Measurements from ENCODE around the gene TWF1. TPM values are rescaled to one million over a fixed set of nuclear protein-coding genes. Genes with fewer than 3 reads are reported as not detected.

TWF1 gene
- total and polyA plus RNA-seq, 9 of the 15 experiments (the other 6 are each of a cell fraction or from before 2014, with no cell fraction given) = 10.3 to 29.4 (median 23.4) TPM

DNA sequence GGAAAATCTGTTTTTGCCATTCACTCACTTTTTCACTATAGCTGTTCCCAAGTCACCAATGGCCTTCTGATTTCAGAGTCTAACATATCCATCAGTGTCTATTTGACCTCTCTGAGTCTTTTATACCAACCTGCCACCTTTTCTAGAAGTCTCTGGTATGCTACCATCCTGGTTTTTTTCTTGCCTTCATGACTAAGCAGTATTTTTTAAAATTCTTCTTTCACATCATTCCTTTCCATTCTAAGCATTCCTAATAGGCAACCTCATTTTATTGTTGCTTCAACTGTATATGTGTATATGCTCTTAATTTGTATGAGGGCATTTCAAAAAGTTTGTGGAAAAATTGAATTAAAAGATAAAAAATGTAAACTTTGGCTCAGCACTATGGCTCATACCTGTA is 42.3 kb downstream of the TWF1 start:
- in situ Hi-C loops (cut with MboI) = no loop called here
- CTCF ChIA-PET (ENCODE audit: low intra/inter-chr PET ratio) = no interaction called here
- no peak for ATAC-seq

GRCh38 chr12:43762596-43762995 is 43.5 kb downstream of the TWF1 start:
- ChIA-PET CTCF (ENCODE audit: low intra/inter-chr PET ratio) (no interaction called here), POLR2A (interaction anchor here (1.0 to 1.8 kb wide), 2 partner anchors 9 to 37 kb away, joined by 3 to 4 read pairs; no protein-coding TSS in a partner anchor)
- H3K9me1 ChIP-seq (ENCODE audit: control insufficient read depth, insufficient read depth, low read length) = no peaks in the 10 kb centered on the region
- H3K4me2 ChIP-seq (ENCODE audit: insufficient read depth, low read length) = no peak overlapping the region
- H4K20me1 ChIP-seq (replicated peaks; ENCODE audit: control insufficient read depth, insufficient read depth, low read length) = no peaks in the 10 kb centered on the region
- ATAC-seq (no peak), FAIRE-seq (no peak), DNase-seq (ENCODE audit: extremely low read depth in 1 of 4, low spot score in 3 of 4) (no peak)
- H3K79me2 ChIP-seq (ENCODE audit: control insufficient read depth, insufficient read depth, low read length) = peaks cover 43% of the 10 kb centered on the region
- H3K27ac ChIP-seq (ENCODE audit: extremely low read depth, low read depth, low read length) = no peak overlapping the region
- H3K9ac ChIP-seq (ENCODE audit: insufficient read depth in 1 of 2, low read depth in 2 of 2, low read length in 2 of 2) = no peak overlapping the region
- no peaks in the 10 kb centered on the region for H3K27me3 ChIP-seq (ENCODE audit: control insufficient read depth in 2 of 2, insufficient read depth in 2 of 2, low read length in 2 of 2)
- H3K4me1 ChIP-seq (replicated peaks in 1 of 2; ENCODE audit: control insufficient read depth in 2 of 2, insufficient read depth in 2 of 2, low read length in 2 of 2) = peaks cover 0 to 9% of the 10 kb centered on the region in 2 experiments; a peak in 2 of 5 replicates
- no peaks in the 10 kb centered on the region; the same call in 2 of the 3 replicates for H3K36me3 ChIP-seq (ENCODE audit: control insufficient read depth, insufficient read depth, low read length)
- intact Hi-C loops (cut with micrococcal nuclease) = no loop called here
- H3K9me3 ChIP-seq (replicated peaks; ENCODE audit: control insufficient read depth, insufficient read depth, low read depth, low read length) = no peaks in the 10 kb centered on the region
- H3K4me3 ChIP-seq = no peak overlapping the region
- H2AFZ ChIP-seq (ENCODE audit: low read depth, low read length) = no peak overlapping the region
- TF ChIP-seq GABPB1 (CRISPR knock-in tag; IDR thresholded peaks at IDR 0.05) (no peak), POU5F1 (IDR thresholded peaks at IDR 0.05; ENCODE audit: borderline replicate concordance, low read depth, low read length, partially characterized antibody) (no peak), TAL1 (IDR thresholded peaks at IDR 0.05) (no peak), CREB1 (IDR thresholded peaks at IDR 0.05) (no peak), CREB1 (CRISPR knock-in tag; IDR thresholded peaks at IDR 0.05) (no peak), HSF4 (CRISPR knock-in tag; IDR thresholded peaks at IDR 0.05; ENCODE audit: borderline replicate concordance) (no peak), THAP12 (CRISPR knock-in tag; IDR thresholded peaks at IDR 0.05) (no peak)
- BruUV-seq (replicated peaks) = no TSS peak
- in situ Hi-C loops (cut with MboI) = no loop called here

More for the DNA sequence above, 42.3 kb downstream of the TWF1 start:
- DNase-seq (ENCODE audit: extremely low read depth in 1 of 4, low spot score in 3 of 4) = no peak
- no peak for FAIRE-seq
- H3K9me3 ChIP-seq (replicated peaks; ENCODE audit: control insufficient read depth, insufficient read depth, low read depth, low read length) = no peaks in the 10 kb centered on the region
- POLR2A ChIA-PET = interaction anchor here (1.8 kb wide), 1 partner anchor 8 kb away, joined by 4 read pairs; no protein-coding TSS in a partner anchor
- no peak overlapping the region for H3K4me3 ChIP-seq
- peaks cover 5% of the 10 kb centered on the region; the same call in 1 of the 3 replicates for H3K36me3 ChIP-seq (ENCODE audit: control insufficient read depth, insufficient read depth, low read length)
- no peak overlapping the region for H2AFZ ChIP-seq (ENCODE audit: low read depth, low read length)
- H4K20me1 ChIP-seq (replicated peaks; ENCODE audit: control insufficient read depth, insufficient read depth, low read length) = no peaks in the 10 kb centered on the region
- no peaks in the 10 kb centered on the region for H3K27me3 ChIP-seq (ENCODE audit: control insufficient read depth in 2 of 2, insufficient read depth in 2 of 2, low read length in 2 of 2)
- no TSS peak for BruUV-seq (replicated peaks)
- no peak for TF ChIP-seq POLR2A (conservative IDR thresholded peaks at IDR 0.05)
- 0 out of 2 replicates have a peak, but pooled peaks have one; percentile 3 for TF ChIP-seq NFE2 (IDR thresholded peaks at IDR 0.05; ENCODE audit: low read depth)
- TF ChIP-seq ZNF316 (IDR thresholded peaks at IDR 0.05) = 0 out of 2 replicates have a peak, but pooled peaks have one; percentile 21
- H3K9me1 ChIP-seq (ENCODE audit: control insufficient read depth, insufficient read depth, low read length) = no peaks in the 10 kb centered on the region
- intact Hi-C loops (cut with micrococcal nuclease) = no loop called here
- H3K79me2 ChIP-seq (ENCODE audit: control insufficient read depth, insufficient read depth, low read length) = peaks cover 33% of the 10 kb centered on the region
- no peak overlapping the region for H3K27ac ChIP-seq (ENCODE audit: extremely low read depth, low read depth, low read length)
- H3K4me1 ChIP-seq (replicated peaks in 1 of 2; ENCODE audit: control insufficient read depth in 2 of 2, insufficient read depth in 2 of 2, low read length in 2 of 2) = peaks cover 0 to 8% of the 10 kb centered on the region in 2 experiments; a peak in 2 of 5 replicates
- H3K4me2 ChIP-seq (ENCODE audit: insufficient read depth, low read length) = no peak overlapping the region
- H3K9ac ChIP-seq (ENCODE audit: insufficient read depth in 1 of 2, low read depth in 2 of 2, low read length in 2 of 2) = no peak overlapping the region
